T-cell (primary cell): ENCODE measurements around the gene CD300LF. TPM values are rescaled to one million over a fixed set of nuclear protein-coding genes. Genes with fewer than 3 reads are reported as not detected.

Experiments used
- ATAC-seq, 4 experiments: fragments of 200-7000 bp in 3 of 4; fragments of 150-1000 bp in 1 of 4; cut with Tn5 transposase; replicated peaks in 1 of 4; 1 replicate in 3 of 4; 2 replicates in 1 of 4; pipeline ENCODE4 v1.10.0; 2021; ENCODE audit warnings: moderate library complexity in 3 of 4, mild to moderate bottlenecking in 2 of 4, moderate number of reproducible peaks in 1 of 4
- CTCF ChIA-PET, 2 donors: fragments of 300-600 bp; sonication (Branson Sonifier 250); formaldehyde crosslinking; loops; one replicate each; lab custom pipeline; 2022; ENCODE audit warnings: antibody characterized with exemption in 2 of 2; lab: Charles Lee
- POLR2A ChIA-PET, 2 donors: fragments of 300-600 bp; sonication (Branson Sonifier 250); formaldehyde crosslinking; loops; one replicate each; lab custom pipeline; 2022; ENCODE audit warnings: antibody characterized with exemption in 2 of 2; lab: Charles Lee
- DNase-seq, 35 experiments: peaks; one replicate each; pipeline versions ENCODE4 v3.0.0 to v3.0.0-alpha.2; 2013 to 2023
- H3K27ac ChIP-seq: one replicate; pipeline ENCODE4 v1.5.1; 2013; ENCODE audit warnings: low read length
- H3K27me3 ChIP-seq, 2 experiments: replicated peaks in 1 of 2; 1 replicate in 1 of 2; 2 replicates in 1 of 2; pipeline versions ENCODE4 v1.6.1 to v1.7.0; 2013; ENCODE audit warnings: low read length in 1 of 2, mixed read lengths in 1 of 2; ENCODE audit not compliant: control insufficient read depth in 2 of 2, insufficient read depth in 2 of 2; ENCODE audit errors: extremely low read depth in 1 of 2
- H3K36me3 ChIP-seq, 2 donors: 1 replicate in 1 of 2; 2 replicates in 1 of 2; pipeline versions ENCODE4 v1.6.1 to v1.7.0; 2013; ENCODE audit warnings: low read length in 1 of 2; ENCODE audit not compliant: control insufficient read depth in 2 of 2, insufficient read depth in 1 of 2; ENCODE audit errors: extremely low read depth in 1 of 2
- H3K4me1 ChIP-seq, 2 experiments: 1 replicate in 1 of 2; 2 replicates in 1 of 2; pipeline versions ENCODE4 v1.6.1 to v1.7.0; 2013; ENCODE audit warnings: low read length in 2 of 2, mixed read lengths in 1 of 2; ENCODE audit not compliant: insufficient read depth in 2 of 2, control insufficient read depth in 1 of 2; ENCODE audit errors: extremely low read depth in 1 of 2
- H3K4me3 ChIP-seq, 2 donors: 1 replicate in 1 of 2; 2 replicates in 1 of 2; pipeline versions ENCODE4 v1.5.1 to v1.7.0; 2013; ENCODE audit warnings: mild to moderate bottlenecking in 2 of 2, low read length in 1 of 2, moderate library complexity in 1 of 2; ENCODE audit not compliant: control insufficient read depth in 1 of 2; ENCODE audit errors: extremely low read depth in 1 of 2
- H3K9me3 ChIP-seq: 2 replicates; pipeline ENCODE4 v1.7.0; 2013
- H3K27ac Mint-ChIP-seq, 2 donors: one replicate each; pipeline ENCODE4 v1.8.0; 2020 to 2021; ENCODE audit warnings: mild to moderate bottlenecking in 2 of 2, mixed read lengths in 2 of 2
- H3K27me3 Mint-ChIP-seq, 2 donors: one replicate each; pipeline ENCODE4 v1.8.0; 2021 to 2022; ENCODE audit warnings: mixed read lengths in 2 of 2
- H3K36me3 Mint-ChIP-seq: one replicate; pipeline ENCODE4 v1.8.0; 2021; ENCODE audit warnings: mixed read lengths
- H3K4me1 Mint-ChIP-seq, 3 donors: one replicate each; pipeline ENCODE4 v1.8.0; 2020 to 2022; ENCODE audit warnings: mixed read lengths in 3 of 3, mild to moderate bottlenecking in 1 of 3
- H3K4me3 Mint-ChIP-seq, 3 donors: one replicate each; pipeline ENCODE4 v1.8.0; 2020 to 2022; ENCODE audit warnings: mild to moderate bottlenecking in 3 of 3, mixed read lengths in 3 of 3, moderate library complexity in 3 of 3
- H3K9me3 Mint-ChIP-seq, 3 donors: one replicate each; pipeline ENCODE4 v1.8.0; 2020 to 2022; ENCODE audit warnings: mixed read lengths in 3 of 3
- WGBS: methylation state at CpG from one replicate; pipeline ENCODE4 v1.1.5; 2013; ENCODE audit warnings: missing lambda C conversion rate; ENCODE audit not compliant: insufficient coverage; 5-methylcytosine and 5-hydroxymethylcytosine counted together
- total RNA-seq, 35 experiments: library from RNA in 6 of 35; stranded (reverse) in 6 of 35; fragments of 120-200 nt in 1 of 35; gene quantifications; one replicate each; pipeline versions ENCODE4 v1.2.1 to v1.2.4 and lab custom pipeline; 2013 to 2026

CD300LF gene
- total RNA-seq, 5 donors from 2014 or later (not counting 1 experiment from before 2014, with no cell fraction given): 0.25 TPM; not detected in 4

GRCh38 chr17:74697515-74697914 lies 15.2 kb downstream of the CD300LF start:
- peaks cover 0 to 31% of the 10 kb centered on the region in 2 experiments for H3K27me3 ChIP-seq
- Mint-ChIP-seq H3K4me1 (no peaks in the 10 kb centered on the region), H3K9me3 (no peaks in the 10 kb centered on the region), H3K36me3 (no peaks in the 10 kb centered on the region), H3K27ac (no peak overlapping the region), H3K4me3 (no peak overlapping the region), H3K27me3 (peaks cover 4 to 6% of the 10 kb centered on the region in 2 donors)
- no peaks in the 10 kb centered on the region for H3K36me3 ChIP-seq
- CTCF ChIA-PET: interaction anchor here in 1 of 2 donors (0.6 kb wide), 1 partner anchor 96 kb away, joined by 4 read pairs; no protein-coding TSS in a partner anchor
- DNase-seq: no peak
- POLR2A ChIA-PET: no interaction called here
- no peak for ATAC-seq
- H3K27ac ChIP-seq: no peak overlapping the region
- 78% methylated on average over 1 of the region's 2 CpGs for WGBS
- H3K4me1 ChIP-seq: no peaks in the 10 kb centered on the region
- no peak overlapping the region for H3K4me3 ChIP-seq
- no peaks in the 10 kb centered on the region for H3K9me3 ChIP-seq

DNA sequence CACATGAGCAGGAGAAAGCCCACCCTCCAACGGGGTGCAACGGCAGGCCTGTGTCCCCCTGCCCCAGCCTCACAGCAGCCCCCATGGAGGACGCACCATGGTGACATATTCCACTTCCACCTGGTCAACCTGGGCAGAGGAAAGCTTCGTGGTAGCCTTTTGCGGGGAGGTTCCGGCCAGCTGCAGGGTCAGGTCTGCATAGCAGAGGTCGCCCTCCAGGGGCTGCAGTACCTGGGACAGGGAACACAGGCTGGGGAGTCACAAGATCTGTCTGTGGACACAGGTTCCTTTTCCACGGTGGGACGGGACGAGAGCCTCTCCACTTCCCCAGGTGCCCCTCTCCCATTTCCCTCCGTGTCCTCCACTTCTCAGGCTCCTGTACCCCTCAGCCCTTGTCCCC lies 17.1 kb downstream of the CD300LF start:
- Histone ChIP-seq H3K4me1 (no peaks in the 10 kb centered on the region), H3K36me3 (no peaks in the 10 kb centered on the region), H3K27me3 (peaks cover 0 to 34% of the 10 kb centered on the region in 2 experiments), H3K27ac (no peak overlapping the region), H3K9me3 (no peaks in the 10 kb centered on the region), H3K4me3 (no peak overlapping the region)
- DNase-seq (no peak), ATAC-seq (no peak)
- 72% methylated on average over 10 of the region's 11 CpGs for WGBS
- Mint-ChIP-seq H3K27ac (no peak overlapping the region), H3K9me3 (no peaks in the 10 kb centered on the region), H3K36me3 (no peaks in the 10 kb centered on the region), H3K4me1 (no peaks in the 10 kb centered on the region), H3K27me3 (peaks cover 5 to 6% of the 10 kb centered on the region in 2 donors), H3K4me3 (no peak overlapping the region)
- ChIA-PET POLR2A (no interaction called here), CTCF (no interaction called here)

GRCh38 chr17:74694081-74694480 lies 18.6 kb downstream of the CD300LF start:
- H3K36me3 Mint-ChIP-seq: no peaks in the 10 kb centered on the region
- no peaks in the 10 kb centered on the region for H3K9me3 Mint-ChIP-seq
- H3K27ac Mint-ChIP-seq: no peak overlapping the region
- Histone ChIP-seq H3K4me1 (no peaks in the 10 kb centered on the region), H3K4me3 (no peak overlapping the region), H3K9me3 (no peaks in the 10 kb centered on the region), H3K27me3 (peaks cover 0 to 28% of the 10 kb centered on the region in 2 experiments), H3K36me3 (no peaks in the 10 kb centered on the region), H3K27ac (no peak overlapping the region)
- H3K4me1 Mint-ChIP-seq: no peaks in the 10 kb centered on the region
- WGBS: 74% methylated on average over 2 of the region's 4 CpGs
- no peak for ATAC-seq
- ChIA-PET POLR2A (no interaction called here), CTCF (no interaction called here)
- H3K4me3 Mint-ChIP-seq: no peak overlapping the region
- H3K27me3 Mint-ChIP-seq: peaks cover 5 to 6% of the 10 kb centered on the region in 2 donors
- no peak for DNase-seq

DNA sequence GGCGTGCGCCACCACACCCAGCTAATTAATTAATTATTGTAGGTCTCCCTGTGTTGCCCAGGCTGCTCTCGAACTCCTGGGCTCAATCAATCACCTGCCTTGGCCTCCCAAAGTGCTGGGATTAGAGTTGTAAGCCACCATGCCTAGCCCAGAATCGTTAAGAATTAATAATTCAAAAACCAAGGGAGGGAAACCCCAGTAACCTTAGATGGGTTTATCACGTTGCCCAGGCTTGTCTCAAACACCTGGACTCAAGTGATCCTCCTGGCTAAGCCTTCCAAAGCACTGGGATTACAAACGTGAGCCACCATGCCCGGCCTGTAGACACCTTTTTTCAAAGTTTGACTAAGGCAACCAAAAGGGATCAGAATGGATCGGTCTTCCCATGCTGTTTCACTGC lies 21.6 kb downstream of the CD300LF start:
- DNase-seq (no peak), ATAC-seq (no peak)
- Mint-ChIP-seq H3K9me3 (no peaks in the 10 kb centered on the region), H3K36me3 (no peaks in the 10 kb centered on the region), H3K27ac (no peak overlapping the region), H3K4me3 (no peak overlapping the region), H3K27me3 (peaks cover 2 to 5% of the 10 kb centered on the region in 2 donors), H3K4me1 (peaks cover 0 to 2% (median 0%) of the 10 kb centered on the region in 3 donors)
- Histone ChIP-seq H3K4me1 (no peaks in the 10 kb centered on the region), H3K4me3 (no peak overlapping the region), H3K27me3 (peaks cover 0 to 23% of the 10 kb centered on the region in 2 experiments), H3K9me3 (no peaks in the 10 kb centered on the region), H3K27ac (no peak overlapping the region), H3K36me3 (no peaks in the 10 kb centered on the region)
- WGBS: 96% methylated on average over 5 of the region's 8 CpGs
- CTCF ChIA-PET: interaction anchor here (0.7 kb wide), 2 partner anchors 79 to 961 kb away, joined by 3 read pairs; no protein-coding TSS in a partner anchor
- POLR2A ChIA-PET: no interaction called here

- H3K27ac ChIP-seq: no peak overlapping the region
- no peak for ATAC-seq
- H3K27me3 ChIP-seq: peaks cover 0 to 17% of the 10 kb centered on the region in 2 experiments
- no peaks in the 10 kb centered on the region for H3K4me1 ChIP-seq
- no peaks in the 10 kb centered on the region for H3K9me3 Mint-ChIP-seq
- H3K27me3 Mint-ChIP-seq: peaks cover 2 to 5% of the 10 kb centered on the region in 2 donors
- POLR2A ChIA-PET: no interaction called here
- no peak overlapping the region for H3K4me3 Mint-ChIP-seq
- H3K9me3 ChIP-seq: no peaks in the 10 kb centered on the region
- H3K27ac Mint-ChIP-seq: no peak overlapping the region
- H3K4me1 Mint-ChIP-seq: peaks cover 0 to 2% (median 0%) of the 10 kb centered on the region in 3 donors
- no peaks in the 10 kb centered on the region for H3K36me3 ChIP-seq
- no peak overlapping the region for H3K4me3 ChIP-seq
- CTCF ChIA-PET: no interaction called here
- 46% methylated on average over 6 of the region's 6 CpGs for WGBS
- H3K36me3 Mint-ChIP-seq: no peaks in the 10 kb centered on the region
- peak in 3 of 35 experiments; percentile 6 to 39 (median 7) for DNase-seq
Observed at GRCh38 chr17:74690409-74690825, 22.3 kb downstream of the CD300LF start.

DNA sequence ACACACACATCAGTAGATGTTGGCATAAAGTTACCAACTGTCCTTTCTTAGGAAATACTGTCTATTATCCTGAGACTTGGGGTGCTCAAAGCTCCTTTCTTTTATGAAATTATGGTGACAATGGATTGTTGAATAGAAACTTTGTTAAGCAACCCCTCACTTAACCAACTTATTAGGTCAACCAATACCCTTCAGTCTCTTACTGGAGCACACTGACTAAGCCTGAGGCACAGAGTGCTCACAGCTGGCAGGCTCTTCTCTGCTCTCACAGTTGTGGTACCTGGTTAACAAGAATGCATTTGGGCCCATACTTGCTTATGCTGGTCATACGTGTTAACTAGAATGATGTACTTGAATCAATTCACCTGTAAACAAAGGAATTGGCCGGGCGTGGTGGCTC lies 24.8 kb downstream of the CD300LF start:
- WGBS: 100% methylated on average over 3 of the region's 3 CpGs
- Histone ChIP-seq H3K9me3 (no peaks in the 10 kb centered on the region), H3K27ac (no peak overlapping the region), H3K27me3 (peaks cover 0 to 6% of the 10 kb centered on the region in 2 experiments), H3K4me1 (no peaks in the 10 kb centered on the region), H3K4me3 (no peak overlapping the region), H3K36me3 (no peaks in the 10 kb centered on the region)
- ATAC-seq (no peak), DNase-seq (no peak)
- no peaks in the 10 kb centered on the region for H3K9me3 Mint-ChIP-seq
- H3K36me3 Mint-ChIP-seq: no peaks in the 10 kb centered on the region
- H3K4me1 Mint-ChIP-seq: peaks cover 0 to 2% (median 0%) of the 10 kb centered on the region in 3 donors
- no peak overlapping the region for H3K4me3 Mint-ChIP-seq
- ChIA-PET CTCF (no interaction called here), POLR2A (no interaction called here)
- no peak overlapping the region for H3K27ac Mint-ChIP-seq
- H3K27me3 Mint-ChIP-seq: peaks cover 5 to 7% of the 10 kb centered on the region in 2 donors
